Adrenal gland (tissue), 12 donors: ENCODE results near the gene ACOX1. TPM values are rescaled to one million over a fixed set of nuclear protein-coding genes. Genes with fewer than 3 reads are reported as not detected.

Experiments
- DNase-seq, 7 donors: peaks; one replicate each; pipeline ENCODE4 v3.0.0-alpha.2; 2019 to 2020
- H3K27ac ChIP-seq, 5 donors: fragments of 200-600 bp; sonication (generic) in 4 of 5; 1 replicate in 3 of 5; 2 replicates in 2 of 5; pipeline versions ENCODE4 v1.5.1 to v1.8.0; 2016 to 2020; ENCODE audit warnings: mild to moderate bottlenecking in 1 of 5
- H3K27me3 ChIP-seq: fragments of 200-600 bp; 2 replicates; pipeline ENCODE4 v1.8.0; 2021
- H3K36me3 ChIP-seq, 2 donors: fragments of 200-600 bp; replicated peaks in 1 of 2; 1 replicate in 1 of 2; 2 replicates in 1 of 2; pipeline versions ENCODE4 v1.5.1 to v1.8.0; 2018 to 2022
- H3K4me1 ChIP-seq, 2 donors: fragments of 200-600 bp; replicated peaks in 1 of 2; 1 replicate in 1 of 2; 2 replicates in 1 of 2; pipeline versions ENCODE4 v1.5.1 to v1.8.0; 2018 to 2021
- H3K4me3 ChIP-seq, 4 donors: fragments of 200-600 bp; sonication (generic) in 3 of 4; one replicate each; pipeline ENCODE4 v1.5.1; 2016 to 2018
- H3K9me3 ChIP-seq, 3 donors: fragments of 200-600 bp; sonication (generic) in 1 of 3; replicated peaks in 1 of 3; 1 replicate in 2 of 3; 2 replicates in 1 of 3; pipeline versions ENCODE4 v1.5.1 to v1.8.0; 2016 to 2021
- CTCF ChIP-seq, 6 experiments: fragments of 450-650 bp in 4 of 6; fragments of 200-600 bp in 2 of 6; sonication (generic) in 1 of 6; IDR thresholded peaks; 1 replicate in 5 of 6; 2 replicates in 1 of 6; pipeline versions ENCODE4 v1.5.1 to v1.8.0; 2016 to 2021; ENCODE audit warnings: antibody characterized with exemption in 6 of 6, mild to moderate bottlenecking in 2 of 6, moderate library complexity in 1 of 6
- POLR2A ChIP-seq, 2 donors: fragments of 450-650 bp; IDR thresholded peaks; one replicate each; pipeline ENCODE4 v1.6.1; 2017; ENCODE audit warnings: antibody characterized with exemption in 2 of 2, mild to moderate bottlenecking in 2 of 2, moderate library complexity in 1 of 2
- WGBS, 4 donors: extraction: QIAGEN DNeasy Blood & Tissue Kit in 2 of 4; methylation state at CpG; one replicate each; pipeline versions ENCODE4 v1.1.5 to v1.1.7; 2013 to 2017; 5-methylcytosine and 5-hydroxymethylcytosine counted together
- intact Hi-C, 2 donors: fragments of 100-400 bp; cut with DNase I; formaldehyde crosslinking; loops; one replicate each; pipeline versions ENCODE4 v1.14.1 to v1.15.0; 2022 to 2023
- polyA plus RNA-seq, 3 donors: library from polyadenylated mRNA; stranded (reverse); fragments of 200-250 nt in 2 of 3; fragments of 350-450 nt in 1 of 3; fragmentation: Illumina TruSeq in 1 of 3; extraction: RNeasy Lipid Tissue Mini Kit (QIAGEN cat#74804) in 1 of 3; gene quantifications; one replicate each; pipeline ENCODE4 v1.2.3, GENCODE V29; 2013 to 2014
- total RNA-seq, 9 donors: library from RNA; depleted of rRNA in 4 of 9; stranded (reverse); fragments of >200 nt in 4 of 9; fragments of 120-200 nt in 1 of 9; fragmentation: NEBNext Ultra II Directional in 1 of 9; extraction: Animal tissue kit (Norgen Biotek cat#: 25700) in 1 of 9; gene quantifications; one replicate each; pipeline versions ENCODE4 v1.1.0 to v1.2.4, GENCODE V29; 2013 to 2023
- donor health status: healthy with polysubstance abuse.
- donor health status: Bipolar disorder and iron deficiency.
- donor health status: DM: yes; HTN: yes; CAD: no.
- donor health status: DM: no; HTN: no; CAD: no.
- donor health status: DM: no; HTN: no; CAD: no.
- donor health status: DM: yes; HTN: yes; CAD: no.

ACOX1 gene
- total and polyA plus RNA-seq, 12 donors = 28.9 to 109 (median 69.1) TPM

GRCh38 chr17:75983501-75984181, 4.7 kb upstream of the ACOX1 start:
- Histone ChIP-seq H3K27me3 (no peaks in the 10 kb centered on the region), H3K9me3 (no peaks in the 10 kb centered on the region), H3K27ac (peak overlapping the region in 2 of 5 donors; percentile 56 to 99), H3K4me1 (peaks cover 14 to 44% of the 10 kb centered on the region in 2 donors), H3K36me3 (no peaks in the 10 kb centered on the region), H3K4me3 (no peak overlapping the region)
- peak in 6 of 7 donors; percentile 59 to 87 (median 76) for DNase-seq
- TF ChIP-seq CTCF (IDR thresholded peaks at IDR 0.05) = no peak
- no peak for TF ChIP-seq POLR2A (IDR thresholded peaks at IDR 0.05)
- intact Hi-C loops = no loop called here
- WGBS, 4 donors = 45 to 54% (median 52%) methylated on average over 5 to 6 of the region's 6 CpGs

- DNase-seq = no peak
- peaks cover 34 to 68% of the 10 kb centered on the region in 2 donors for H3K4me1 ChIP-seq
- H3K27me3 ChIP-seq = no peaks in the 10 kb centered on the region
- no peaks in the 10 kb centered on the region for H3K36me3 ChIP-seq
- H3K9me3 ChIP-seq = no peaks in the 10 kb centered on the region
- H3K4me3 ChIP-seq = no peak overlapping the region
- TF ChIP-seq CTCF (IDR thresholded peaks at IDR 0.05) (no peak), POLR2A (IDR thresholded peaks at IDR 0.05) (no peak)
- H3K27ac ChIP-seq = peak overlapping the region in 2 of 5 donors; percentile 97 to 99
- intact Hi-C loops = no loop called here
- 86 to 95% (median 90%) methylated on average over 7 of the region's 7 CpGs for WGBS, 4 donors
Observed at GRCh38 chr17:75981019-75981615, 2.2 kb upstream of the ACOX1 start.

- H3K4me1 ChIP-seq = peaks cover 41 to 75% of the 10 kb centered on the region in 2 donors
- WGBS, 4 donors = 83 to 87% (median 84%) methylated on average over 18 of the region's 18 CpGs
- H3K36me3 ChIP-seq = no peaks in the 10 kb centered on the region
- no peaks in the 10 kb centered on the region for H3K9me3 ChIP-seq
- H3K27ac ChIP-seq = peak overlapping the region; percentile 89 to 99 (median 97)
- H3K4me3 ChIP-seq = peak overlapping the region in 2 of 4 donors; percentile 72 to 78
- intact Hi-C loops = no loop called here
- no peak for TF ChIP-seq CTCF (IDR thresholded peaks at IDR 0.05)
- no peak for TF ChIP-seq POLR2A (IDR thresholded peaks at IDR 0.05)
- no peak for DNase-seq
- H3K27me3 ChIP-seq = no peaks in the 10 kb centered on the region
Observed at GRCh38 chr17:75980188-75981018, 1.4 kb upstream of the ACOX1 start.

- TF ChIP-seq POLR2A (IDR thresholded peaks at IDR 0.05) (no peak), CTCF (IDR thresholded peaks at IDR 0.05) (no peak)
- peak overlapping the region; percentile 89 to 99 (median 97) for H3K27ac ChIP-seq
- intact Hi-C loops = no loop called here
- 4 to 13% (median 6%) methylated on average over 18 to 19 of the region's 19 CpGs for WGBS, 4 donors
- peak in 1 of 7 donors; percentile 68 for DNase-seq
- peak overlapping the region in 3 of 4 donors; percentile 72 to 96 (median 78) for H3K4me3 ChIP-seq
- peaks cover 41 to 76% of the 10 kb centered on the region in 2 donors for H3K4me1 ChIP-seq
- H3K9me3 ChIP-seq = no peaks in the 10 kb centered on the region
- H3K27me3 ChIP-seq = no peaks in the 10 kb centered on the region
- H3K36me3 ChIP-seq = no peaks in the 10 kb centered on the region
Observed at GRCh38 chr17:75979705-75980187, 780 bp upstream of the ACOX1 start.
